B cell (primary cell): Measurements from ENCODE around the gene IL10. TPM values are rescaled to one million over a fixed set of nuclear protein-coding genes. Genes with fewer than 3 reads are reported as not detected.

Source experiments
- ATAC-seq: fragments of 200-7000 bp; cut with Tn5 transposase; one replicate; pipeline ENCODE4 v1.10.0; 2021; ENCODE audit warnings: low read depth, mild to moderate bottlenecking, moderate number of reproducible peaks, moderate library complexity
- CTCF ChIA-PET: fragments of 350-600 bp; sonication (Branson Sonifier 250); formaldehyde crosslinking; loops from one replicate; lab custom pipeline; 2021; ENCODE audit warnings: antibody characterized with exemption, inconsistent platforms; lab: Charles Lee
- POLR2A ChIA-PET: fragments of 350-600 bp; sonication (Branson Sonifier 250); formaldehyde crosslinking; loops from one replicate; lab custom pipeline; 2021; ENCODE audit warnings: antibody characterized with exemption; lab: Charles Lee
- DNase-seq: peaks from one replicate; pipeline ENCODE4 v3.0.0; 2013
- H2AFZ ChIP-seq: 2 replicates; pipeline ENCODE4 v1.6.1; 2012; ENCODE audit warnings: mild to moderate bottlenecking, low read depth, low read length; ENCODE audit not compliant: insufficient read depth, poor library complexity, severe bottlenecking
- H3K27ac ChIP-seq, 2 donors: 1 replicate in 1 of 2; 2 replicates in 1 of 2; pipeline ENCODE4 v1.5.1; 2012 to 2013; ENCODE audit warnings: low read length in 2 of 2, mild to moderate bottlenecking in 2 of 2, moderate library complexity in 1 of 2
- H3K27me3 ChIP-seq, 4 experiments: fragments of 200-600 bp in 1 of 4; sonication (generic) in 1 of 4; replicated peaks in 1 of 4; 1 replicate in 2 of 4; 2 replicates in 2 of 4; pipeline versions ENCODE4 v1.6.1 to v1.7.0; 2013 to 2016; ENCODE audit warnings: low read length in 3 of 4, mild to moderate bottlenecking in 2 of 4, mixed read lengths in 1 of 4, moderate library complexity in 1 of 4; ENCODE audit not compliant: insufficient read depth in 4 of 4, control insufficient read depth in 3 of 4; ENCODE audit errors: control extremely low read depth in 1 of 4
- H3K36me3 ChIP-seq, 2 experiments: replicated peaks in 1 of 2; 1 replicate in 1 of 2; 2 replicates in 1 of 2; pipeline versions ENCODE4 v1.6.1 to v1.7.1; 2013; ENCODE audit warnings: low read length in 1 of 2; ENCODE audit not compliant: insufficient read depth in 2 of 2, control insufficient read depth in 1 of 2; ENCODE audit errors: control extremely low read depth in 1 of 2, extremely low read depth in 1 of 2
- H3K4me1 ChIP-seq, 2 donors: fragments of 200-600 bp in 1 of 2; sonication (generic) in 1 of 2; 1 replicate in 1 of 2; 2 replicates in 1 of 2; pipeline versions ENCODE4 v1.5.1 to v1.6.1; 2013 to 2017; ENCODE audit warnings: low read length in 2 of 2; ENCODE audit not compliant: control insufficient read depth in 2 of 2, insufficient read depth in 2 of 2
- H3K4me2 ChIP-seq: replicated peaks from 2 replicates; pipeline ENCODE3; 2012; ENCODE audit warnings: mild to moderate bottlenecking, low read depth, low read length; ENCODE audit not compliant: poor library complexity, severe bottlenecking
- H3K4me3 ChIP-seq, 5 experiments: fragments of 200-600 bp in 1 of 5; sonication (generic) in 1 of 5; 1 replicate in 3 of 5; 2 replicates in 2 of 5; pipeline versions ENCODE4 v1.5.1 to v1.7.0; 2011 to 2016; ENCODE audit warnings: low read length in 4 of 5, mild to moderate bottlenecking in 4 of 5, low read depth in 2 of 5, control low read depth in 1 of 5, moderate library complexity in 1 of 5; ENCODE audit not compliant: insufficient read depth in 1 of 5; ENCODE audit errors: control extremely low read depth in 1 of 5, extremely low read depth in 1 of 5
- H3K79me2 ChIP-seq: fragments of 200-600 bp; sonication (generic); one replicate; pipeline ENCODE4 v1.6.0; 2016; ENCODE audit warnings: low read length; ENCODE audit not compliant: control insufficient read depth, insufficient read depth
- H3K9ac ChIP-seq: fragments of 200-600 bp; sonication (generic); 2 replicates; pipeline ENCODE4 v1.6.1; 2017; ENCODE audit warnings: mild to moderate bottlenecking, low read length, moderate library complexity
- H3K9me3 ChIP-seq, 3 donors: one replicate each; pipeline versions ENCODE4 v1.6.1 to v1.7.1; 2013; ENCODE audit warnings: low read length in 2 of 3; ENCODE audit not compliant: control insufficient read depth in 2 of 3, insufficient read depth in 1 of 3; ENCODE audit errors: control extremely low read depth in 1 of 3
- H4K20me1 ChIP-seq: 2 replicates; pipeline ENCODE4 v1.6.0; 2012; ENCODE audit warnings: mild to moderate bottlenecking, low read length; ENCODE audit not compliant: insufficient read depth, control insufficient read depth, poor library complexity, severe bottlenecking
- H3K27ac Mint-ChIP-seq: one replicate; pipeline ENCODE4 v1.8.0; 2021; ENCODE audit warnings: mixed read lengths
- H3K27me3 Mint-ChIP-seq: one replicate; pipeline ENCODE4 v1.8.0; 2021; ENCODE audit warnings: mixed read lengths
- H3K4me1 Mint-ChIP-seq: one replicate; pipeline ENCODE4 v1.8.0; 2021; ENCODE audit warnings: mixed read lengths
- H3K4me3 Mint-ChIP-seq: one replicate; pipeline ENCODE4 v1.8.0; 2021; ENCODE audit warnings: mixed read lengths
- H3K9me3 Mint-ChIP-seq: one replicate; pipeline ENCODE4 v1.8.0; 2022; ENCODE audit warnings: mixed read lengths; ENCODE audit not compliant: insufficient read depth
- CTCF ChIP-seq: fragments of 200-600 bp; IDR thresholded peaks from one replicate; pipeline ENCODE4 v1.8.0; 2022; ENCODE audit warnings: antibody characterized with exemption, mild to moderate bottlenecking
- EZH2 ChIP-seq: IDR thresholded peaks from 2 replicates; pipeline ENCODE4 v1.6.1; 2012; ENCODE audit warnings: borderline replicate concordance, low read depth, mild to moderate bottlenecking, moderate library complexity, low read length; ENCODE audit not compliant: insufficient read depth, poor library complexity, severe bottlenecking
- WGBS: methylation state at CpG from one replicate; pipeline ENCODE4 v1.1.5; 2013; ENCODE audit warnings: missing lambda C conversion rate; ENCODE audit not compliant: insufficient coverage; 5-methylcytosine and 5-hydroxymethylcytosine counted together
- intact Hi-C: fragments of 100-400 bp; cut with micrococcal nuclease; formaldehyde crosslinking; loops from one replicate; pipeline ENCODE4 v1.10.0; 2022
- polyA plus RNA-seq: library from polyadenylated mRNA; depleted of rRNA; stranded (reverse); fragments of >200 nt; gene quantifications from 2 replicates; pipeline ENCODE4 v1.2.3, GENCODE V29; 2012
- total RNA-seq, 2 donors: library from RNA; stranded (reverse); fragments of 120-200 nt in 1 of 2; gene quantifications; 1 replicate in 1 of 2; 2 replicates in 1 of 2; pipeline versions ENCODE4 v1.2.3 to v1.2.4, GENCODE V29; 2013 to 2022

Gene IL10
- total and polyA plus RNA-seq, 2 donors (not counting 1 experiment from before 2014, with no cell fraction given), result 0.37 to 0.69 TPM

DNA sequence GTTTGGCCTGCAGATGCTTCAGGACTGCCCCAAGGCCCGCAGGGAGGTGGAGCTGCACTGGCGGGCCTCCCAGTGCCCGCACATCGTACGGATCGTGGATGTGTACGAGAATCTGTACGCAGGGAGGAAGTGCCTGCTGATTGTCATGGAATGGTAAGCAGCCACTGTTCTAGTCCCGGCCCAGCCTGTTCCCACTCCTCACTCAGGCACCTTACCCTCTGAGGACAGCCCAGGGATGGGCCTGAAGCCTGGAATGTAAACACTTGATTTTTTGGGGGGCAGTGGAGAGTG, 43.7 kb downstream of the IL10 start:
- Histone ChIP-seq H3K4me1 (peaks cover 25 to 32% of the 10 kb centered on the region in 2 donors), H3K4me2 (no peak overlapping the region), H3K9me3 (no peaks in the 10 kb centered on the region), H3K4me3 (no peak overlapping the region), H2AFZ (no peak overlapping the region), H3K27ac (no peak overlapping the region), H3K9ac (no peak overlapping the region), H3K27me3 (no peaks in the 10 kb centered on the region), H4K20me1 (peaks cover 55% of the 10 kb centered on the region), H3K36me3 (peaks cover 2 to 46% of the 10 kb centered on the region in 2 experiments), H3K79me2 (peaks cover 43% of the 10 kb centered on the region)
- H3K4me1 Mint-ChIP-seq, result peaks cover 41% of the 10 kb centered on the region
- H3K27ac Mint-ChIP-seq, result no peak overlapping the region
- H3K9me3 Mint-ChIP-seq, result no peaks in the 10 kb centered on the region
- H3K4me3 Mint-ChIP-seq, result no peak overlapping the region
- no peaks in the 10 kb centered on the region for H3K27me3 Mint-ChIP-seq
- CTCF ChIA-PET, result interaction anchor here (1.0 to 13.1 kb wide), 6 partner anchors 66 to 253 kb away, joined by 3 to 145 read pairs (median 68); partner anchors contain the start of gene IL20
- DNase-seq (no peak), ATAC-seq (no peak)
- POLR2A ChIA-PET, result interaction anchor here (1.0 kb wide), 1 partner anchor 89 kb away, joined by 8 read pairs; no protein-coding TSS in a partner anchor
- intact Hi-C loops, result no loop called here
- no peak for TF ChIP-seq CTCF
- no peak for TF ChIP-seq EZH2
- 33% methylated on average over 9 of the region's 9 CpGs for WGBS

DNA sequence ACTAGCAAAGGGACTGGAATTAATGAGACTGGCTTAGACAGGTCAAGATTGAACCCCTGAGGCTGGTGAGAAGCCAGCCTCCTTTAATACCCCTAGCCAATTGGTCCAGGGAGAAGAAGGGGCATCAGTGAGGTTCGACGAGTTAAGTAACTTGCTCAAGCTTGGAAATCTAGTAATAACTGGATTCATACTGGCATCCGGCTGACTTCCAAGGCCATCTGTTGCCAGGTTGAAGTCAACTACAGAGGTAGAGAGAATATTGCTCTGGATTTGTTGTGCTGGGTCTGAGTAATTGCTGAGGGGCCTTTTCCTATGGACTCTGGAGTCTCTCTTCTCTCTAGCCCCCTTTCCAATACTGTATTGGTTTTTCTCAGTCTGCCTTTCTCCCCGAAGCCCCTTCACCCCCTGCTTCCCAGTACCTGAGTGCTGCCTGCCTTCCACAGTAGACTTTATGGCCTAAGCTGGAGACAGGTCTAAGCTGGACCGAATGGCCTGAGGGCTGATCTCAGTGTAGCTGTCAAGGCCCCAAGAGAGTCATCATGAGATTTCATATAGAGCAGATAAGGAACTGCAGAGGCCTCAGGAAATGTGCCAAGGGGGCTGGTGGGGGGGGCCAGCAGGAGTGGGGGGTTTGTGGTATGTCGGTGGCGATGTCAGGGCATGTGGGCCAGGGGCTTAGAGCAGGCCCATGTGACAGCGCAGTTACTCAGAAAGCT, 44.2 kb downstream of the IL10 start:
- Mint-ChIP-seq H3K27ac (no peak overlapping the region), H3K4me3 (no peak overlapping the region), H3K27me3 (no peaks in the 10 kb centered on the region), H3K9me3 (no peaks in the 10 kb centered on the region), H3K4me1 (peaks cover 44% of the 10 kb centered on the region)
- Histone ChIP-seq H3K27me3 (no peaks in the 10 kb centered on the region), H2AFZ (no peak overlapping the region), H3K4me2 (no peak overlapping the region), H3K27ac (no peak overlapping the region), H3K79me2 (peaks cover 48% of the 10 kb centered on the region), H3K9me3 (no peaks in the 10 kb centered on the region), H3K4me3 (no peak overlapping the region), H3K36me3 (peaks cover 2 to 43% of the 10 kb centered on the region in 2 experiments), H4K20me1 (peaks cover 60% of the 10 kb centered on the region), H3K9ac (no peak overlapping the region), H3K4me1 (peaks cover 25 to 32% of the 10 kb centered on the region in 2 donors)
- intact Hi-C loops, result loop anchor here (2.0 kb wide), 2 partner anchors 63 to 81 kb away; no protein-coding TSS in a partner anchor
- POLR2A ChIA-PET, result interaction anchor here (1.0 kb wide), 1 partner anchor 89 kb away, joined by 8 read pairs; no protein-coding TSS in a partner anchor
- DNase-seq, result no peak
- ATAC-seq, result no peak
- TF ChIP-seq CTCF, result no peak
- CTCF ChIA-PET, result interaction anchor here (0.6 to 13.1 kb wide), 11 partner anchors 36 to 253 kb away, joined by 3 to 145 read pairs (median 3); partner anchors contain the start of gene IL20
- WGBS, result 67% methylated on average over 8 of the region's 8 CpGs
